MCF 10A (cell line): ENCODE measurements around the gene NDUFS6. TPM values are rescaled to one million over a fixed set of nuclear protein-coding genes. Genes with fewer than 3 reads are reported as not detected.

Experiments
- BruUV-seq: library from RNA; stranded (reverse); fragments of 400-500 nt; replicated peaks from 2 replicates; lab custom pipeline; 2021; lab: Mats Ljungman, UMichigan
- CTCF ChIA-PET: fragments of 300-600 bp; sonication (Branson Sonifier 250); formaldehyde crosslinking; extraction: SDS; loops from one replicate; lab custom pipeline; 2021; ENCODE audit warnings: antibody characterized with exemption, inconsistent platforms; lab: Yijun Ruan, JAX
- POLR2A ChIA-PET: fragments of 300-600, 350-650 bp; sonication (Branson Sonifier 250); formaldehyde crosslinking; extraction: SDS; loops from one replicate; lab custom pipeline; 2020; ENCODE audit warnings: antibody characterized with exemption, inconsistent platforms; lab: Yijun Ruan, JAX
- DNase-seq: peaks from one replicate; pipeline ENCODE4 v3.0.0-alpha.2; 2018; ENCODE audit not compliant: unreplicated experiment
- H3K27ac Mint-ChIP-seq: one replicate; pipeline ENCODE4 v1.8.0; 2022; ENCODE audit warnings: mild to moderate bottlenecking, low read depth, mixed read lengths; ENCODE audit not compliant: unreplicated experiment
- H3K27me3 Mint-ChIP-seq: one replicate; pipeline ENCODE4 v1.8.0; 2022; ENCODE audit warnings: mixed read lengths; ENCODE audit not compliant: insufficient read depth, unreplicated experiment
- H3K36me3 Mint-ChIP-seq: one replicate; pipeline ENCODE4 v1.8.0; 2022; ENCODE audit warnings: mild to moderate bottlenecking, moderate library complexity, mixed read lengths; ENCODE audit not compliant: insufficient read depth, unreplicated experiment
- H3K4me1 Mint-ChIP-seq: one replicate; pipeline ENCODE4 v1.8.0; 2022; ENCODE audit warnings: mixed read lengths; ENCODE audit not compliant: insufficient read depth, unreplicated experiment
- H3K4me3 Mint-ChIP-seq: one replicate; pipeline ENCODE4 v1.8.0; 2022; ENCODE audit warnings: mild to moderate bottlenecking, moderate library complexity, mixed read lengths; ENCODE audit not compliant: unreplicated experiment
- H3K9me3 Mint-ChIP-seq: one replicate; pipeline ENCODE4 v1.8.0; 2022; ENCODE audit warnings: mixed read lengths; ENCODE audit not compliant: unreplicated experiment
- intact Hi-C: fragments of 100-400 bp; cut with micrococcal nuclease; formaldehyde crosslinking; loops from 2 replicates; pipeline ENCODE4 v1.14.1; 2022
- total RNA-seq: library from RNA; stranded (reverse); gene quantifications from 2 replicates; pipeline ENCODE4 v1.2.3, GENCODE V29; 2022
- TF ChIP-seq, protein P1 (sequence below): fragments of 200-600 bp; IDR thresholded peaks from one replicate; pipeline ENCODE4 v1.8.0; 2022; ENCODE audit warnings: antibody characterized with exemption, mild to moderate bottlenecking; ENCODE audit not compliant: unreplicated experiment

The NDUFS6 gene
- total RNA-seq, 1 experiment from 2014 or later: 65.6 TPM

DNA sequence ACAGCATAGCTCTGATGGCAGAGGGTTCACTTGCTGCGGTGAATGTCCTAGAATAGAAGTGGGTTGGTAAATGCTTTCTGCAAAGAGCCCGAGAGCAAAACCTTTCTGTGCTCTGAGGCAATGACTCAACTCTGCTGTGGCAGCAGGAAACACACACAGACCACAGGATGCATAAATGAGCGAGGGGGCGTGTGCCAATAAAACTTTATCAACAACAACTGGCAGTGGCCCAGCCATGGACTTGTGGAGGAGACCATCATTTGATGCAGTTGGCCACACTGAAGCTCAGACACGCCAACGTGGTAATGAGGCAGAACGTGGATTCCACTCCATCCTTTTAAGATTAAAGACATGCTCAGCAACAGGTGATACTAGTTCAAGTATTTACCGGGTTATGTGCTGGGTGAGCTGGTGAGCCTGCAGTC is 8.4 kb upstream of the NDUFS6 start:
- Mint-ChIP-seq H3K9me3 (no peaks in the 10 kb centered on the region), H3K4me1 (peaks cover 6% of the 10 kb centered on the region), H3K36me3 (peaks cover 8% of the 10 kb centered on the region), H3K4me3 (no peak overlapping the region), H3K27me3 (no peaks in the 10 kb centered on the region), H3K27ac (no peak overlapping the region)
- intact Hi-C loops: no loop called here
- peak; percentile 69 for DNase-seq
- no TSS peak for BruUV-seq
- TF ChIP-seq, protein P1, sequence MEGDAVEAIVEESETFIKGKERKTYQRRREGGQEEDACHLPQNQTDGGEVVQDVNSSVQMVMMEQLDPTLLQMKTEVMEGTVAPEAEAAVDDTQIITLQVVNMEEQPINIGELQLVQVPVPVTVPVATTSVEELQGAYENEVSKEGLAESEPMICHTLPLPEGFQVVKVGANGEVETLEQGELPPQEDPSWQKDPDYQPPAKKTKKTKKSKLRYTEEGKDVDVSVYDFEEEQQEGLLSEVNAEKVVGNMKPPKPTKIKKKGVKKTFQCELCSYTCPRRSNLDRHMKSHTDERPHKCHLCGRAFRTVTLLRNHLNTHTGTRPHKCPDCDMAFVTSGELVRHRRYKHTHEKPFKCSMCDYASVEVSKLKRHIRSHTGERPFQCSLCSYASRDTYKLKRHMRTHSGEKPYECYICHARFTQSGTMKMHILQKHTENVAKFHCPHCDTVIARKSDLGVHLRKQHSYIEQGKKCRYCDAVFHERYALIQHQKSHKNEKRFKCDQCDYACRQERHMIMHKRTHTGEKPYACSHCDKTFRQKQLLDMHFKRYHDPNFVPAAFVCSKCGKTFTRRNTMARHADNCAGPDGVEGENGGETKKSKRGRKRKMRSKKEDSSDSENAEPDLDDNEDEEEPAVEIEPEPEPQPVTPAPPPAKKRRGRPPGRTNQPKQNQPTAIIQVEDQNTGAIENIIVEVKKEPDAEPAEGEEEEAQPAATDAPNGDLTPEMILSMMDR: no peak
- POLR2A ChIA-PET: interaction anchor here (1.0 to 1.5 kb wide), 2 partner anchors 9 to 94 kb away, joined by 3 to 5 read pairs; partner anchors contain the start of gene NDUFS6
- CTCF ChIA-PET: no interaction called here

DNA sequence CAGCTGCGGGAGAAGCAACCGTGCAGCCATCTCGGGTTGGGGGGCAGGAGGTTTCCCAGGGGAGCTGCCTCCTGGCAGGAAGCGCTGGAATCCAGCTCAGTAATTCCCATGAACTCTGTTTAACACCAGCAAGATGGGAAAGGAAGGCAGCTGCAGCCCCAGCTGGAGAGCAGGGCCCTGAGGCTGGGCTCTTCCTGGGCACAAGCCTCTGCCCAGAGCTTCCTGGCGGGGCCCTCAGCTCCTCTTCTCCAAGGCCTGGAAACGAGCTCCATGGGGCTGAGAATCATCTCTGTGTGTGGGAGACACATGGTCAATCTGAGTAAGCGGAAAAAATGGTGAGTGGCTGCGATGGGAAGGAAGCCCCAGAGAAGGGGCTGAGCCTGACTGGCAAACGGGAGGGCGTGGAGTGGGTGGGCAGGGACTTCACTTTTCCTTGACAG is 7.9 kb upstream of the NDUFS6 start:
- BruUV-seq: no TSS peak
- DNase-seq: no peak
- intact Hi-C loops: no loop called here
- ChIA-PET POLR2A (interaction anchor here (1.0 to 1.5 kb wide), 2 partner anchors 8 to 94 kb away, joined by 3 to 5 read pairs; partner anchors contain the start of gene NDUFS6), CTCF (no interaction called here)
- no peak overlapping the region for H3K27ac Mint-ChIP-seq
- no peaks in the 10 kb centered on the region for H3K9me3 Mint-ChIP-seq
- H3K4me3 Mint-ChIP-seq: no peak overlapping the region
- TF ChIP-seq, protein P1: no peak
- no peaks in the 10 kb centered on the region for H3K27me3 Mint-ChIP-seq
- H3K4me1 Mint-ChIP-seq: peaks cover 7% of the 10 kb centered on the region
- H3K36me3 Mint-ChIP-seq: peaks cover 13% of the 10 kb centered on the region

DNA sequence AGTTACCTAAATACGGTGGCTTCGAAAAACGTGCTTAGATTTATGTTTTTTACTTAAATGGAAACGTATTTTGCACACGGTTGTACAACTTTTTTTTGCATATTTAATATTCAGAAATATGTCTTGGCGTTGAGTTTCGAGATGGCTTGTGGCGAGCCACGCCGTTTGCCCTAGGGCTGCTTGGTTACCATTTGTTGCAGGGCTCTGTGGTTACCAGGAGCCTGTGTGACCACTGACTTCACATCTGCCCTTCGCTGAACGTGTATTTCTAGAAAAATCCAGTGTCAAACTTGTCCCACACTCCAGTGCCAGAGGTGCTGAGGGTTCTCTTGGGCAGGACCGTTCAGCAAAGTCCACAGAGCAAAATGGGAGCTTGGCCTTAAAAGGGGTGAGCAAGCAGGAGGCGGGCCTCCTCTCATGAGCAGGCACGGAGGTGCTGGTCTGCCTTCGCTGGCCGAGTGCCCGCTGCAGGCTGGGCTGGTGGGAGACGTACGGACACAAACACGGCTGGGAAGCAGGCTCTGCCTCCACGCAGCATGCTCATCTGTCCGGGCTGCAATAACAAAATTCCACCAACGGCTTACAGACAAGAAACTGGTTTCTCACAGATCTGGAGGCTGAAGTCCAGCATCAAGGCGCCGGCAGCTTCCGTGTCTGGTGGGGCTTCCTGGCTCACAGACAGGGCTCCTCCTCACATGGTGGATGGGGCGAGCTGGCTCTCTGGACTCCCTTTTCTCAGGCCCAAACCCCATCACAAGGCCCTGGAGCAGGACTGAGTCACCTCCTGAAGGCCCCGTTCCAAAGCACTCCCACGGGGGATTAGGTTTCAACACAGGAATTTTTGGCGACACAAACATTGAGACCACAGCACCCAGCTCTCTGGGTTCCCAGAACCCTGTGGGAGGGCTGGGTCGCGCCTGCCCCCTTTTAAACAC is 7.0 kb upstream of the NDUFS6 start:
- CTCF ChIA-PET: no interaction called here
- intact Hi-C loops: no loop called here
- no peak overlapping the region for H3K27ac Mint-ChIP-seq
- peaks cover 19% of the 10 kb centered on the region for H3K36me3 Mint-ChIP-seq
- no peak overlapping the region for H3K4me3 Mint-ChIP-seq
- no peaks in the 10 kb centered on the region for H3K9me3 Mint-ChIP-seq
- peak; percentile 74 for DNase-seq
- POLR2A ChIA-PET: no interaction called here
- H3K4me1 Mint-ChIP-seq: peaks cover 13% of the 10 kb centered on the region
- no TSS peak for BruUV-seq
- H3K27me3 Mint-ChIP-seq: no peaks in the 10 kb centered on the region
- TF ChIP-seq, protein P1: no peak

DNA sequence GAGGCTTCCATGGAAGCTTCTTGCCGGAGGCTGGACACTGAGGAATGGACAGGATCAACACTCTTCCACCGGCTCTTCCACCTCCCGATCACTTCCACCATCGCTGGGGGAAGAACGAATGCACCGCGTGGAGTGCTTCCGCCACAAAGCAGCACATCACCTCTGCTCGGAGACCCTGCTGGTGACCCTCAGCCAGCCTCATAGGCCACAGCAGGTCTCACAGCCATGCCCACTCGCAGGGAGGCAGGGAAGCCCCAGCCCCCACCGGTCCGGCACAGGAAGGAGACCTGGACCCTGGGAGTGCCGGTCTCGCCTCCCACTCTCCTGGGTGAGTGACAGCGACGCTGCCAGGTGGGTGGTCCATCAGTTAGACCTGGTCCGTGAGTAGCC is 6.3 kb upstream of the NDUFS6 start:
- no TSS peak for BruUV-seq
- Mint-ChIP-seq H3K4me3 (no peak overlapping the region), H3K27ac (no peak overlapping the region), H3K9me3 (no peaks in the 10 kb centered on the region), H3K27me3 (no peaks in the 10 kb centered on the region), H3K4me1 (peaks cover 7% of the 10 kb centered on the region), H3K36me3 (peaks cover 19% of the 10 kb centered on the region)
- DNase-seq: no peak
- ChIA-PET CTCF (no interaction called here), POLR2A (no interaction called here)
- TF ChIP-seq, protein P1: no peak
- intact Hi-C loops: no loop called here
